HG02610 (cell line): Measurements from ENCODE around the gene FRYL.

ENCODE experiments used
- ATAC-seq: cut with Tn5 transposase; IDR thresholded peaks from one replicate; pipeline ENCODE4 v1.9.1; 2021; ENCODE audit warnings: mild to moderate bottlenecking, moderate library complexity; ENCODE audit not compliant: unreplicated experiment

The FRYL gene

DNA sequence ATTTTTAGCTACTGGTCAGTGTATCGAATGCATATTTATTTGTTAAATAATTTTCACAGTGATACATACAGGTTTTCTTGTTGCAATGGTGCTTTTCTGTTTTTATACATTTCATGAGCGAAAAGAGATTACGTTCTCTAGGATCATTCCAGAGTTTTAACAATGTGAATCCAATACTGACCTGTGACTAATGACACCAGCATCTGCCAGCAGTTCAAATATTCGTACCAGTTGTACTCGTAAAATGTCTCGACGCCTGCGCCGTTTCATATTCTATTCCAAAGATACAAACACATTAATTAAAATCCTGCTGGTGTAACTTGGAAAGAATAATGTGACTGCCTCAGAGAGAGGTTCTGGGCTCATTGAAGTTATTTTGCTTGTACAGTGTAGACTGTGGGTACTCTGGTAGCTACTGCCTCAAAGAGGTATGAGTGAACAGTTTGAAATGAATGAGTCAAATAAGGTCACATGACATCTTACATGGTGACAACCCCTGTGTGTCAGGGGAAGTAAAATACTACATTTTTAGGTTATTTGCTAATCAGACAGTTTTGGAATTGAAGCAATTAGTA, 209.3 kb downstream of the FRYL start:
- ATAC-seq, result no peak

GRCh38 chr4:48566034-48566384, 214.1 kb downstream of the FRYL start:
- no peak for ATAC-seq

DNA sequence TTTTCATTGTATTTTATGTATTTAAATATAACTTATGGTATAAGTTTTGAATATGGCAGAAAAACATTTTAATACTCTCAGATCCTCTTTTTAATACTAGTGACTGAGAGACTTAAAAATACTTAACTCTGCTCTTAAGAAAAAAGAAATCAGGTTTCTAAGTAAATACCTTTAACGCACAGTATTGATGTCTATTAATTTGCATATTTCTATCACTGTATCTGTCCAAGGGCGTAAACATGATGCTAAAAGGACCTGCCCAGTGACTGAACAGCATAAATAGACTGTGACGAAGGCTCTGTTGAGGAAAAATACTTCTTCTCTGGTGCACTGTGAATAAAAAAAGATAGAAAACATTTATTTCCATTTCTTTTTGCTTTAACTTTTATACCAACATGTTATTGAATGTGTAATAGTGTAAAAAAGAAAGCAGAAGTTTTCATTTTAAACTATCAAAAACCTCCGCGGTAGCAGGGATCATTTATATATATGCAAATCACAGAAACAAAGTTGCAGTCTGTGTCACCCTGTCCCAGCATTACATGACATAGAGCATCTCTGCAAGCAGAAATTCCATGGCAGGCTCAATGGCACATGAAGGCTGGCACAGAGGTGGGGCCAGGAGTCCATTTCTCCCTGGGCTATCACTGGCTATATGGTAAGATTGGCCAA, 214.6 kb downstream of the FRYL start:
- no peak for ATAC-seq

GRCh38 chr4:48564151-48564550, 215.9 kb downstream of the FRYL start:
- ATAC-seq, result no peak

GRCh38 chr4:48558819-48559218, 221.3 kb downstream of the FRYL start:
- no peak for ATAC-seq

DNA sequence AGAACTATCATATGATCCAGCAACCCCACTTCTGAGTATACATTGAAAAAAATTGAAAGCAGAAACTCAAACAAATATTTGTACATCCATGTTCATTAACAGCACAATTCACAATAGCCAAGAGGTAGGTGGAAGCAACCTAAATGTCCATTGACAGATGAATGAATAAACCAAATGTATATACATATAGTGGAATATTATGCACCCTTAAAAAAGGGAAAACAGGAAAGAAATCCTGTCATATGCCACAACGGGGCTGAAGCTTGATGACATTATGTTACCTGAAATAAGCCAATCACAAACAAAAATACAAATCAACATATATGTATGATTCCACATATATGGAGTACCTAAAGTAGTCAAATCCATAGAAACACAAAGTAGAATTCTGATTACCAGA, 222.1 kb downstream of the FRYL start:
- no peak for ATAC-seq

DNA sequence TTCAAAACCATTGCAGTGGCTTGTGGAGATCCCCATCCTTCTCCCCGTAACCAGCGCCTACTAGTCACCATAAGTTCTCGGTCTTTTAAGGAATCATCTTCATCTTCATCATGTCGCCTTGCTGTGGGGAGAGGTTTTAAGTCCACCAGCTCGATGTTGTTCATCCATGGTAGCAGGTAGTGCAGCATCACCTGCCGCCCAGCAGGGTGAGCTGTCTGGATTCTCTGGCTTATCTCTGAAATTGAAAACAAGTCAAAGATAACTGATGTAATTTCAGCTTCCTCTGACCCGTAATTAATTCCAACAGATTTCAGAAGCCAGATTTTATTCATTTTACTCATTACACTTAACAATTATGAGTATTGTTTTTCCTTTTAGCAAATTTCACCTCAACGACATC, 222.6 kb downstream of the FRYL start:
- no peak for ATAC-seq

DNA sequence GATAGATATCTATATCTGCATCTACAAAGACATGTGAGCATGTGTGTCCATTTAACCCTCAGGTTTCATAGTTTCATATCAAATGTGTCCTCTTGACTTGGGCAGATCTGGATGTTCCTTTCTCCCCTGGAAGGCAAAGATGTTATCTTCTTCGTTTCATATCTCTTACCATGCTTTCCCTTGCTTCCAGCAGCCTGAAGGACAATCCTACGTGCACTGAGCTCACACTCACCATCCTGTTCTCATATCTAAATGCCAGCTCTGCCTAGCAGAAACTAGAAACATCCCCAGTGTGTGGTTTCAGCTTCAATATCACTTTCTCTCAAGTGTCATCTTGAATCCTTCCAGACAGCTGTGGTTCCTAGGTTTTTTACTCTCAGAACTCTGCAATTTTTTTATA, 223.8 kb downstream of the FRYL start:
- no peak for ATAC-seq

DNA sequence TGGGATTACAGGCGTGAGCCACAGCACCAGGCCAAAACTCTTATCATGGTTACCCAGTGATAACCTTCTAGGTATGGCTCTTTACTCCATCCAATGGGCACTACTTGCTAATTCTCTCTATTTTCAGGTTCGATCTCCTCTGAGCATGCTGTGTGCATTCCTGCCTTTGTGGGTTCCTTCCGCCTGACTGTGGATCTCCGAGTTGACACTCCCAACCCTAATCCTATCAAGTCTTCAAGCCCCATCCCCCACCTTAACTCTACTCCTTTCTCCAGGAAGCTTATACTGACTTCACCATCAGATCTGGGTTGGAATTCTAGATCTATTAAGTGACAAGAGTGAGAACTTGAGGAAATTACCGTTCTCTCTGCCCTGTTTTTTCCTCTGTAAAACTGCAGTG, 225.5 kb downstream of the FRYL start:
- ATAC-seq, result no peak

DNA sequence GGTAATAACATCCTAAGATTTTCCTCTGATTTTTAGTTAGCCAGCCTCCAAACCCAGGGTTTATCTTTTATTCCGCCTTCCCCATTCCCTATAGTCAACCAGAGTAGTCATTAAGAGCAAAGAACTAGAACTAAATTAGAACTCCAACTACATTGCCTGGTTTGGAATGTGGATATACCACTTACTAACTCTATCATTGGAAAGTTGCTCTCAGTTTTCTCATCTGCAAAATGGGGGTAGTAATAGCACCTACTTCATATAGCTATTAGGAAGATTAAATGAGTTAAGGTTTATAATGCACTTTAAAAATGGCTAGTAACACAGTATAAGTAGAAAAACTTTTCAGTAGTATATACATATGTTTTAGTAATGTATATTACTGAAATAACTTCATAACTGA, 226.4 kb downstream of the FRYL start:
- no peak for ATAC-seq

DNA sequence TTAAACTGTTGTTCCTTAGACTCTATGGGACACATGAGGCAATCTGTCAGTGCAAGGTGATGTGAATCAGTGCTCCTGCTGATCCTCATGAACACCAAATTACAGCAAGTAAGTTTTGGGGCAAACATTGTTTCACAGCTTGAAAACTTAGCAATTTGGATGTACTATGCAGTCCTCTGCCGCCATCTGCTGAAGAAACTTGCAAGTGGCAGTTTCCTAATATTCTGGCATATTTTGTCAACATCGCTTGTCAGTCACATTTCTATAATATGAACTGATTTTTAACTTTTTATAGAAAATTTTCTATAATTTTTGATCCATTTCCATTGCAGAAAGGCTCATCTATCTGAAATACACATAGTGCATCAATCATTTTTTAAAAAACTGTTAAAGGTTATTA, 233.7 kb downstream of the FRYL start:
- no peak for ATAC-seq

DNA sequence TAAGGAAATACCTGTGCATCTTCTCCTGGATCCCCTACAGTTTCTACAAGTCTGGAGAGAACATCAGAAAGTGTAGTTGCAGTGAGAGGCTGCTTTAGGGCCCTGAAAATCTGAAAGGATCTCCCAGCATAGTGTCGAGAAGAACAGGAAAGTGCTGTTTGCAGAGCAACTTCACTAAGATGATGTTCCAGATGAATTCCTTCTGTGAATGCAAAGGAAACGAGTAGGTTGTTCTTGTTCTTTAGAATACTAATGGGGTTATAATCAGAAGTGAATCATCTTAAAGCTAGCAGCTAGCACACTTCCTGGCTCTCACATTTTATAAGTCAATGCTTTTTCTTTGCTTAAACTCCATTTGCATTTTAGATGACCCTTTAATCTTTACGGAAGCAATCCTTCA, 236.3 kb downstream of the FRYL start:
- ATAC-seq, result no peak

DNA sequence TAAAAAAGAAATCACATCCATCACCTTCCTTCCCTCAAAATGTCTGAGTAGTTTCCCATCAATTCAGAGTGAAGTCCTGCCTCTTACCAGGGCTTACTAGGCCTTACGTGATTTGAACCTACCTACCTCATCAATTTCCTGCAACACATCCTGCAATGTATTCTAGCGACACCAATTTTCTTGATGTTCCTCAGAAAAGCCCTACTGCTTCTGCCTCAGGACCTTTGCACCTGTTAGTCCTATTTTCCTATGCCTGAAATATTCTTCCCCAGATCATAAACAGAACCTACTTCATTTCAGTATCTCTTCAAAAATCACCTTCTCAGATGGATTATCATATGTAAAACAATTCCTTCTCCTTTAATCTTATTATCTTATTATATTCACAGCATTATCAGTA, 237.2 kb downstream of the FRYL start:
- no peak for ATAC-seq

DNA sequence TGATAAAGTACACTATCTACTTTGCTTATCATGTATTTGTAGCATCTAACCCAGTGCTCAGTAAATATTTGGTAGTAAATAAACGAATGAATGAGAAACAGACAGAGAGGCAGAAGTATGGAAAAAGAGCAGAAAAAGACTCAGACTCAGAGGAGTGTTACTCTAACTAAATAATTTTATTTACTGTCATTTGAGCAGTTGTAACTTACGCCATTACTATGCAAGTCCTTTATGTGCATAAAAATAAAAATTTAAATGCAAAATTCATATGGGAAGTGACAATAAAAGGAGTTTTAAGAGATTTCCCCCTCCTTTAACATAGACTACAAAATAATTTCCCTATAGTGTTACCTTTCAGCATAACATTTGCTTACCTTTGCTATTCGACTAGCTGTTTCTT, 240.5 kb downstream of the FRYL start:
- no peak for ATAC-seq

- no peak for ATAC-seq
Measured at GRCh38 chr4:48538358-48538757, 241.7 kb downstream of the FRYL start.

- no peak for ATAC-seq
Measured at GRCh38 chr4:48526406-48526805, 253.7 kb downstream of the FRYL start.

DNA sequence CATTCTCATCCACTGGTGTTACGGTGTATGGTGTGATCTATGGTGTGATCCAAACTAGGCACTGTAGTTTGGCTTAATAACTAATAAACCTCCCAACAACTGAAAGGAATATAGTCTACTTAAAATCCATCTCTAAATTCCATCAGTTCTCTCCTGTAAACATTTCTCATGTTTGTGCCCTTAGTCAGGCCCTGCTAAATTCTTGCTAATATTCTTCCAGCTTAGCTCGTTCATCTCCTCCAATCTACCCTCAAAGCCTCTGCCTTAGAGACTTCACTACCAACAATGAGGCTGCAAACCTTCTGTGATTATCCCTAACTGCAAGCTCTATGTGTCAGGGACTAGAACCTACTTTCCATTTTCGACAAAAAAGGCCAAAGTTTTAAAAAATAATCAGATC, 261.9 kb downstream of the FRYL start:
- ATAC-seq, result no peak

DNA sequence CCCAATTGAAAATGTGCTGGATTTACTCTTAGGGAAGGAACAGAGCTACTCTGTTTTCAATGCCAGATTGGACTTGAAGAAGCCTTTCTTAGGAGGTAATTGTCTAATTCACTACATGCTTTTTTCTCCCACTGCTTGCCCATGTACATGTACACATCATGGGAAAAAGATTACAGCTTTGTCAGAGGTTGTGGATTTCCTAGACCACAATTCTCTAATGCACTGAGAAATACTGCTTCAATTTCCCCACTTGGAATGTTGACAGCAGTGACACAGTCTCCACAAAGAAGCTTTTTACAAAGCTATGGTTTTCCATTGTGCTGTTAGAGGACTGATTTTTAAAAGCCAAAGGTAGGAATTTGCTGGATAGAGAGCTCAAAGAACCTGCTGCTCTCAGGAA, 270.5 kb downstream of the FRYL start:
- ATAC-seq, result no peak

- ATAC-seq, result no peak
Measured at GRCh38 chr4:48506716-48507115, 273.4 kb downstream of the FRYL start.

DNA sequence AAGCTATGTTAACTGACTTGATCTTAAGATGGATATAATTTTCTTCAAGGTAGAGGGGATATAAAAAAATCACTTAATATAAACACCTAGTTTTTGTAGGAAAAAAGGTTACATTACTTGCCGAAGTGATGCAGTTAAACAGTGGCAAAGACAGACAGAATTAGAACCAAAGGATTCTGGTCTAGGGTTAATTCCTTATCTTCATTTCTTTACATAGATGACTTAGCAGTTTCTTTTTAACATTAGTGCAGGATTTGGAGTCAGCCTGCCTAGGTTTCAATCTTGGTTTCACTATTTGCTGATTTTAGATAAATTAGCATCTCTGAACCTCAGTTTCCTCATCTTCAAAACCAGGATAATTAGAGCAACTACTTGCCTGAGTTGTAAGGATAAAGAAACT, 275.7 kb downstream of the FRYL start:
- no peak for ATAC-seq

- no peak for ATAC-seq
Measured at GRCh38 chr4:48504026-48504330, 276.1 kb downstream of the FRYL start.

GRCh38 chr4:48503233-48504025, 276.6 kb downstream of the FRYL start:
- no peak for ATAC-seq
